GM12864 (cell line): Measurements from ENCODE around the gene PCID2.

Experiments used
- DNase-seq: peaks from one replicate; pipeline ENCODE4 v3.0.0-alpha.2; 2011; ENCODE audit warnings: low read depth
- H3K4me3 ChIP-seq: 2 replicates; pipeline ENCODE4 v1.5.1; 2011; ENCODE audit warnings: mild to moderate bottlenecking, low read depth, low read length, control low read depth
- CTCF ChIP-seq: IDR thresholded peaks from 2 replicates; pipeline ENCODE4 v1.5.1; 2011; ENCODE audit warnings: low read depth, mild to moderate bottlenecking, moderate library complexity, low read length, control low read depth, inconsistent platforms; ENCODE audit errors: missing control alignments

PCID2 gene

GRCh38 chr13:113239357-113239756 is 30.9 kb upstream of the PCID2 start:
- no peak for TF ChIP-seq CTCF
- no peak overlapping the region for H3K4me3 ChIP-seq
- no peak for DNase-seq

DNA sequence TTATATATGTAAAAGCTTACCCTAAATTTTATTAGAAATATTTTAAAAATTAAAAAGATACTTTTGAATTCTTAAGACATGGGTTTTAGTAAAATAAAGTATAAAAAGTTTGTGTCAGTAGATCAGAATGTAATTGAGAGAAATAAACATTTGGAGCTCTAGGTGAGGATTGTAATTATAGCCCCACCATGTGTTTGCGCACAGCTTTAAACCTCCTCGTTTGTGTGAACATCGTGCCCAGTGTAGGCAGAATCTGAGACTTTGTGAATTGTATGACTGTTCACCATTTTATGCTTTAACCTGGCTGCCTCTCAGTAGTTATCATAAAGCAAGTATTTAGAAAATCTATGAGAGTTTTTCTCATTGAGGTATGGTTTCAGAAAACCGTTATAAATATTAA is 30.1 kb upstream of the PCID2 start:
- no peak overlapping the region for H3K4me3 ChIP-seq
- no peak for TF ChIP-seq CTCF
- DNase-seq: no peak

DNA sequence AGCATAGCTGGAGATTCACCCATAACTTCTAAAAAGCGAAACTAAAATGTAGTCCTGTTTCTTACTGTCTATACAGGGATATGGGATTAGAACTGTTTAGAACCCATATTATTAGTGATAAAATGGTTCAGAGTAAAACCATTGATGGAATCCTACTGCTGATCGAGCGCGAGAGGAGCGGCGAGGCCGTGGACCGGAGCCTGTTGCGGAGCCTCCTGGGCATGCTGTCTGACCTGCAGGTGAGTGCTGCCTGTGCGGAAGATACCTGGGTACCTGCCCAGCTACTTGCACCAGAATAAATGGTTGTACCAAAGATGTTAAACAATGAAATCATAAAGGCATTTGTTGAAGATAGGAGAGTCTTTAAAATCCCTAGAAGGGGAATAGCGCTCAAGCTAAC is 24.6 kb upstream of the PCID2 start:
- no peak for TF ChIP-seq CTCF
- no peak for DNase-seq
- H3K4me3 ChIP-seq: no peak overlapping the region

GRCh38 chr13:113232208-113233003 is 23.9 kb upstream of the PCID2 start:
- TF ChIP-seq CTCF: no peak
- no peak for DNase-seq
- no peak overlapping the region for H3K4me3 ChIP-seq

DNA sequence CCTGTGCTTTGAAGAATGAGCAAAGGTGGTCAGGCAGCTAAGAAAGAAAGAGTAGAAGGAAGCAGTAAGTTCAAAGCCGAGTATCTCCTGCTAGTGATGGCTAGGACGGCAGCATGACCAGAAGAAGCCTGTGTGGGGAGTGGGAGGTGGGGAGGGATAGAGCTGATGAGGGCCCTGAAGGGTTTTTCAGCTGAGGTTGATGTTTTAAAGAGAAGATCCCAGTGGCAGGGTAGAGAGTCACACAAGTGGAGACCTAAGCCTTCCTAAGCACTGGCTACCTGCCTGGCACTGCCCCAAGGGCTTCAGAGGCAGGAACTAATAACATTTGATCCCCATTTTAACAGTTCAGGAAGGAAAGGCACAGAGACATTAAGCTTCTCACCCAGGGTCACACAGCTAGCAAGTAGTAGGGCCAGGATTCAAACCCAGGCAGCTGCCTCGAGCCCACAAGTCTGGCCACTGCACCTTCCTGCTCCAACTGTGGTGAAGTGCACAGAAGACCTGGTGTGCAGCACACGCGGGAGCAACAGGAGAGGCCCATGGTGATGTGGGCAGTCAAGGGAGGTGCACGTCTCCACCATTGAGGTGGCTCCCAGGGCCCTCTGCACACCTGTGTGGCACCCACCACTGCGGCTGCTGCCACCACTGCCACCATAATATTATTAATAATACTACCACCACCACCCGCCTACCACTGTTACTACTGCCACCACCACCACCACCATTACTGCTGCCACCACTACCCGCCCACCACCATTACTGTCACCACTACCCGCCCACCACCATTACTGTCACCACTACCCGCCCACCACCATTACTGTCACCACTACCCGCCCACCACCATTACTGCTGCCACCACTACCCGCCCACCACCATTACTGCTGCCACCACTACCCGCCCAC is 23.1 kb upstream of the PCID2 start:
- no peak for TF ChIP-seq CTCF
- no peak overlapping the region for H3K4me3 ChIP-seq
- no peak for DNase-seq

DNA sequence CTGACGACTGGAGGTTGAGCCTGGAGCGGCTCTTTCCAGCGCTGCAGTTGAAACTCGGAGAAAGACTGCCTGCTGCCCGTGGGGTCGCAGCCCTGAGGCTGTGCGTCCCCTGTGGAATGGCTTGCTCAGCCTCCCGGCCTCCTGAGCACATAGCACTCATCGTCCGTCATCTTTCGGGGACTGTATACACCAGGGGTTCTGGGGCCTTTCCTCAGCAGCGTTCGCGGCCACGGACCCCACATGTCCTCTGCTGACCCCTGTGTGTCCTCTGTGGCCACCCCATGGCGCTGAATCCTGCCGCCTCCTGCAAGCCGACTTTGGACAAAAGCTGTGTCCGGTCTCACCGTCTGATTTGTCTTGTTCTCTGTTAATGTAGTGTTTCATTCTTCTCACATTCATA is 21.3 kb upstream of the PCID2 start:
- DNase-seq: no peak
- H3K4me3 ChIP-seq: no peak overlapping the region
- no peak for TF ChIP-seq CTCF
